Urinary bladder (tissue), 4 donors: ENCODE measurements around the gene MOB2. TPM values are rescaled to one million over a fixed set of nuclear protein-coding genes. Genes with fewer than 3 reads are reported as not detected.
"Not testable (repeated sequence)": the region's sequence is repeated elsewhere in the genome, so short reads cannot be mapped to it uniquely, and the experiment has no call there.

ENCODE experiments used
- DNase-seq: peaks from one replicate; pipeline ENCODE4 v3.0.0-alpha.2; 2015; ENCODE audit errors: extremely low spot score
- H3K27ac ChIP-seq: one replicate; pipeline ENCODE4 v1.5.1; 2013; ENCODE audit warnings: low read depth, mild to moderate bottlenecking, moderate library complexity
- H3K36me3 ChIP-seq: one replicate; pipeline ENCODE4 v1.6.1; 2013; ENCODE audit warnings: mild to moderate bottlenecking, moderate library complexity; ENCODE audit not compliant: insufficient read depth
- H3K4me1 ChIP-seq: one replicate; pipeline ENCODE4 v1.6.1; 2013; ENCODE audit warnings: mild to moderate bottlenecking, moderate library complexity; ENCODE audit not compliant: insufficient read depth
- H3K4me3 ChIP-seq: one replicate; pipeline ENCODE4 v1.5.1; 2013; ENCODE audit warnings: low read depth, low read length
- WGBS: extraction: QIAGEN DNeasy Blood & Tissue Kit; methylation state at CpG from one replicate; pipeline ENCODE4 v1.1.7; 2013; 5-methylcytosine and 5-hydroxymethylcytosine counted together
- polyA plus RNA-seq: library from polyadenylated mRNA; stranded (reverse); fragments of 200-250 nt; gene quantifications from one replicate; pipeline ENCODE4 v1.2.3, GENCODE V29; 2013
- total RNA-seq: library from RNA; depleted of rRNA; stranded (reverse); fragments of >200 nt; gene quantifications from one replicate; pipeline ENCODE4 v1.2.3, GENCODE V29; 2014
- donor health status: healthy with polysubstance abuse.
- donor health status: healthy.

The MOB2 gene
- total and polyA plus RNA-seq, 2 donors: 27.5 to 120 TPM

- DNase-seq: no peak
- WGBS: 90% methylated on average over 20 of the region's 22 CpGs
- Histone ChIP-seq H3K4me3 (no peak overlapping the region), H3K27ac (no peak overlapping the region), H3K4me1 (no peaks in the 10 kb centered on the region), H3K36me3 (no peaks in the 10 kb centered on the region)
Measured at GRCh38 chr11:1428762-1429316, 57.7 kb downstream of the MOB2 start.

- Histone ChIP-seq H3K4me3 (no peak overlapping the region), H3K4me1 (no peaks in the 10 kb centered on the region), H3K36me3 (no peaks in the 10 kb centered on the region), H3K27ac (no peak overlapping the region)
- DNase-seq: no peak
- WGBS: 68% methylated on average over 17 of the region's 17 CpGs
Measured at GRCh38 chr11:1425439-1425838, 61.1 kb downstream of the MOB2 start.

DNA sequence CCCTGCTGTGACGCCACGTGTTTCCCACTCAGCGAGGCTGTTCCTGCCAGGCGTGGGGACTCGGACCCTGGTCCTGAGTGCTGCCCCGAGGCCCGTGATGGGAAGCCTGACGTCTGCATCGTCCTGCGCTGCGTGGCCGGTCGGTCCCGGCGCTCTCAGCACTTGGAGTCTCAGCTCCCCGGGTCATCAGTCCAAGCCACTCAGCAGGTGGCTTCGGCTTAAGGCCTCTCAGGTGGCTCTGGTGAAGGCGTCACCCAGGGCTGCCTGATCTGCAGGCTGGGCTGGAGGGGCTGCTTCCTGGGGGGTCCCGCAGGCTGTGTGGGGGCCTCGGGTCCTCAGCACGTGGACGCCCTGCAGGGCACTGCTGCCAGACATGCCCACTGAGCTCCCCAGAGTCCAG is 61.6 kb downstream of the MOB2 start:
- no peaks in the 10 kb centered on the region for H3K4me1 ChIP-seq
- WGBS: 84% methylated on average over 22 of the region's 22 CpGs
- no peak for DNase-seq
- H3K4me3 ChIP-seq: no peak overlapping the region
- no peaks in the 10 kb centered on the region for H3K36me3 ChIP-seq
- H3K27ac ChIP-seq: no peak overlapping the region

DNA sequence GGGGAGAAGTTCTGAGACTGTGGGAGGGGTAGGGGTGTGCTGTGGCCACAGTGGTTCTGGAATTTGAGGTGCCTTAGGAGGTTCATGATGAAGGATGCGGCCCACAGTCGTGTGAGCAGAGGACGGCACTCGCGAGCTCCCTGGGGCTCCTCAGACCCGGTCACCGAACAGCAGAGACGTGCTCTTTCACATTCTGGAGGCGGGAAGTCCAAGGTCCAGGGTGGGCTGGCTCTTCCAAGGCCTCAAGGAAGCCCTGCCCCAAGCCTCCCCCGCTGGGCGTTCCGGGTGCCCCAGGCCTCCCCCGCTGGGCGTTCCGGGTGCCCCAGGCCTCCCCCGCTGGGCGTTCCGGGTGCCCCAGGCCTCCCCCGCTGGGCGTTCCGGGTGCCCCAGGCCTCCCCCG is 63.2 kb downstream of the MOB2 start:
- WGBS: 95% methylated on average over 18 of the region's 22 CpGs
- DNase-seq, H3K27ac ChIP-seq: not testable (repeated sequence)

DNA sequence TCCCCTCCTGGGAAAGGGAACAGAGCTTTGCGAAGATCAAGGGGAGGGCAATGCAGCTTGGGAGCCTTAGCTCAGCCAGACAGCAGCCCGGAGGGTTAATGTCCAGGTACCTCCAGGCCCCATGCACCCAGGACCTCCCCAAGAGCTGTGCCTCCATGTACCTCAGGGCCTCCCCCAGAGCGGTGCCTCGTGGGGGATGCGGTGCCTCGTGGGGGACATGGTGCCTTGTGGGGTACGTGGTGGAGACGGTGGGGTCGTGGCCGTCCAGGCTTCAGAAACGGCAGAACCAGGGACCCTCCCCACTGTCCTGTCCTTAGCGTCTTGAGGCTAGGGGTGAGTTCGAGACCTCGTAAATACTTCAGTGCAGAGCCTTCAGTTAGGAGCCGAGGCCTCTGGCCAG is 63.6 kb downstream of the MOB2 start:
- WGBS: 89% methylated on average over 15 of the region's 15 CpGs
- Histone ChIP-seq H3K27ac (no peak overlapping the region), H3K4me3 (no peak overlapping the region), H3K36me3 (no peaks in the 10 kb centered on the region), H3K4me1 (no peaks in the 10 kb centered on the region)
- no peak for DNase-seq

More for the DNA sequence above, 63.2 kb downstream of the MOB2 start:
- not testable (repeated sequence) for H3K36me3 ChIP-seq, H3K4me3 ChIP-seq, H3K4me1 ChIP-seq

- 51% methylated on average over 9 of the region's 9 CpGs for WGBS
- Histone ChIP-seq H3K4me1 (no peaks in the 10 kb centered on the region), H3K27ac (no peak overlapping the region), H3K36me3 (no peaks in the 10 kb centered on the region), H3K4me3 (no peak overlapping the region)
- DNase-seq: no peak
Measured at GRCh38 chr11:1422481-1422880, 64.1 kb downstream of the MOB2 start.

DNA sequence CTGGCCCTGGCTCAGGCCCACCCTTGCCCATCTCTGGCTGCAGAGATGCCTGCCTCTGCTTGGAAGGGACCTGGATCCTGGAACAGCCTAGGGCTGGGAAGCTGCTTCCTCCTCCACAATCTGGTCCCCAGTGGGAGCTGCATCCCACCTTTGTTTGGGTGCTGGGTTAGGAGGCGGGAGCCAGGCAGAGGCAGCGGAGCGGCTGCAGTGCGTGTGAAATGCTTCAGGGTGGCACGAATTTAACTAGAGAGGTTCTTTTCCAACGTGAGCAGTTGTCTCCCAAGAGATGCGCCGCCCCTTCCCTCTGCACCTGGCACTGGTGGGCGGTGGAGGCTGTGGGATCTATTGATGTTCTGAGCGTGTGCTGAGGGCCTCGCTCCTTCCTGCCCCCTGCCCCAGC is 65.3 kb downstream of the MOB2 start:
- DNase-seq: no peak
- WGBS: 87% methylated on average over 11 of the region's 11 CpGs
- Histone ChIP-seq H3K36me3 (no peaks in the 10 kb centered on the region), H3K27ac (no peak overlapping the region), H3K4me1 (no peaks in the 10 kb centered on the region), H3K4me3 (no peak overlapping the region)

DNA sequence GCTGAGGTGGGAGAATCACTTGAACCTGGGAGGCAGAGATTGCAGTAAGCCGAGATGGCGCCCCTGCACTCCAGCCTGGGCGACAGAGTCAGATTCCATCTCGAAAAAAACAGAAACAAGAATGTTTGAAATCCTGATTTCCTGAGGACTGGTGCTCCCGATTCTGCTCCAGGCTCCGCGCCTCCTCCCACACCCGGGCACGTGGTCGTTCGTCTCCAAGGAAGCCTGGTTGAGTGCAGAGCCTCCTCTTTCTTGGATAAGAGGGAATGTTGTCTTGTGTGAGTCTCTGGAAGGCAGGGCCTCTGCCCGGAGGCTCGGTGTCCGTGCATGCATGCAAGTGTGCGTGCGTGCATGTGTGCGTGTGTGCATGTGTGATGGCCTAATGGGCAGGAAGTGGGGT is 66.8 kb downstream of the MOB2 start:
- Histone ChIP-seq H3K4me3 (no peak overlapping the region), H3K36me3 (no peaks in the 10 kb centered on the region), H3K4me1 (no peaks in the 10 kb centered on the region), H3K27ac (no peak overlapping the region)
- DNase-seq: no peak
- WGBS: 94% methylated on average over 17 of the region's 17 CpGs

Other genes starting within 250 kb of the MOB2 start
- gene TOLLIP, start 177.1 kb downstream of the MOB2 start, total RNA-seq: 13.6 TPM
- gene TOLLIP, start 177.1 kb downstream of the MOB2 start, polyA plus RNA-seq: 53.4 TPM
- 3.0 TPM for gene BRSK2, start 96.8 kb downstream of the MOB2 start, total RNA-seq
- gene BRSK2, start 96.8 kb downstream of the MOB2 start, polyA plus RNA-seq: 2.6 TPM
- gene DUSP8, start 85.5 kb upstream of the MOB2 start, total RNA-seq: 0.85 TPM
- gene DUSP8, start 85.5 kb upstream of the MOB2 start, polyA plus RNA-seq: 6.8 TPM
- gene KRTAP5-1, start 98.5 kb upstream of the MOB2 start, total RNA-seq: not detected
- not detected for gene KRTAP5-1, start 98.5 kb upstream of the MOB2 start, polyA plus RNA-seq
- gene KRTAP5-2, start 111.5 kb upstream of the MOB2 start, total RNA-seq: not detected
- not detected for gene KRTAP5-2, start 111.5 kb upstream of the MOB2 start, polyA plus RNA-seq
- gene KRTAP5-3, start 121.7 kb upstream of the MOB2 start, total RNA-seq: not detected
- gene KRTAP5-3, start 121.7 kb upstream of the MOB2 start, polyA plus RNA-seq: not detected
- not detected for gene KRTAP5-4, start 135.4 kb upstream of the MOB2 start, total RNA-seq
- gene KRTAP5-4, start 135.4 kb upstream of the MOB2 start, polyA plus RNA-seq: not detected
- gene KRTAP5-5, start 143.0 kb upstream of the MOB2 start, total RNA-seq: not detected
- not detected for gene KRTAP5-5, start 143.0 kb upstream of the MOB2 start, polyA plus RNA-seq
- gene KRTAP5-6, start 210.4 kb upstream of the MOB2 start, total RNA-seq: not detected
- not detected for gene KRTAP5-6, start 210.4 kb upstream of the MOB2 start, polyA plus RNA-seq